ENCODE data around the gene ZNF507.
A peak's percentile ranks its signal among the peaks of the same experiment; 100 is the strongest.

Gene ZNF507

GRCh38 chr19:32345261-32346207, at the start of gene ZNF507:
Gene ZNF507 (plus strand): TSS chr19:32345610. CDS start chr19:32352831, 7,221 bp downstream.
- peak; percentile 47 to 68 for DNase-seq (ENCODE audit: low read depth in 2 of 2, low spot score in 1 of 2)

- no peak for DNase-seq (ENCODE audit: low read depth in 2 of 2, low spot score in 1 of 2)
Observed at GRCh38 chr19:32296694-32297093, 48.7 kb upstream of the ZNF507 start.

GRCh38 chr19:32302778-32303177, 42.6 kb upstream of the ZNF507 start:
- no peak for DNase-seq (ENCODE audit: low read depth in 2 of 2, low spot score in 1 of 2)

- DNase-seq (ENCODE audit: low read depth in 2 of 2, low spot score in 1 of 2): no peak
Observed at GRCh38 chr19:32303193-32303592, 42.2 kb upstream of the ZNF507 start.

- DNase-seq (ENCODE audit: low read depth in 2 of 2, low spot score in 1 of 2): no peak
Observed at GRCh38 chr19:32307591-32307990, 37.8 kb upstream of the ZNF507 start.

- no peak for DNase-seq (ENCODE audit: low read depth in 2 of 2, low spot score in 1 of 2)
Observed at GRCh38 chr19:32308431-32309077, 36.9 kb upstream of the ZNF507 start.

GRCh38 chr19:32309711-32310390, 35.6 kb upstream of the ZNF507 start:
- DNase-seq (ENCODE audit: low read depth in 2 of 2, low spot score in 1 of 2): no peak

- no peak for DNase-seq (ENCODE audit: low read depth in 2 of 2, low spot score in 1 of 2)
Observed at GRCh38 chr19:32311371-32311770, 34.0 kb upstream of the ZNF507 start.

GRCh38 chr19:32313569-32314265, 31.7 kb upstream of the ZNF507 start:
- no peak for DNase-seq (ENCODE audit: low read depth in 2 of 2, low spot score in 1 of 2)

GRCh38 chr19:32316034-32316433, 29.4 kb upstream of the ZNF507 start:
- DNase-seq (ENCODE audit: low read depth in 2 of 2, low spot score in 1 of 2): no peak

GRCh38 chr19:32317086-32317485, 28.3 kb upstream of the ZNF507 start:
- DNase-seq (ENCODE audit: low read depth in 2 of 2, low spot score in 1 of 2): no peak

- DNase-seq (ENCODE audit: low read depth in 2 of 2, low spot score in 1 of 2): no peak
Observed at GRCh38 chr19:32318884-32319520, 26.4 kb upstream of the ZNF507 start.

- no peak for DNase-seq (ENCODE audit: low read depth in 2 of 2, low spot score in 1 of 2)
Observed at GRCh38 chr19:32322541-32322940, 22.9 kb upstream of the ZNF507 start.

GRCh38 chr19:32324631-32325285, 20.7 kb upstream of the ZNF507 start:
- no peak for DNase-seq (ENCODE audit: low read depth in 2 of 2, low spot score in 1 of 2)

GRCh38 chr19:32330213-32330857, 15.1 kb upstream of the ZNF507 start:
- no peak for DNase-seq (ENCODE audit: low read depth in 2 of 2, low spot score in 1 of 2)

GRCh38 chr19:32333227-32333626, 12.2 kb upstream of the ZNF507 start:
- no peak for DNase-seq (ENCODE audit: low read depth in 2 of 2, low spot score in 1 of 2)

- DNase-seq (ENCODE audit: low read depth in 2 of 2, low spot score in 1 of 2): no peak
Observed at GRCh38 chr19:32336259-32337083, 8.9 kb upstream of the ZNF507 start.

- no peak for DNase-seq (ENCODE audit: low read depth in 2 of 2, low spot score in 1 of 2)
Observed at GRCh38 chr19:32337084-32337808, 8.2 kb upstream of the ZNF507 start.
